Limb (tissue), 2 donors: Measurements from ENCODE around the gene DAPK2.

Source experiments
- DNase-seq, 2 donors: peaks; one replicate each; pipeline ENCODE4 v3.0.0-alpha.2; 2016; ENCODE audit errors: extremely low spot score in 2 of 2

Gene DAPK2

DNA sequence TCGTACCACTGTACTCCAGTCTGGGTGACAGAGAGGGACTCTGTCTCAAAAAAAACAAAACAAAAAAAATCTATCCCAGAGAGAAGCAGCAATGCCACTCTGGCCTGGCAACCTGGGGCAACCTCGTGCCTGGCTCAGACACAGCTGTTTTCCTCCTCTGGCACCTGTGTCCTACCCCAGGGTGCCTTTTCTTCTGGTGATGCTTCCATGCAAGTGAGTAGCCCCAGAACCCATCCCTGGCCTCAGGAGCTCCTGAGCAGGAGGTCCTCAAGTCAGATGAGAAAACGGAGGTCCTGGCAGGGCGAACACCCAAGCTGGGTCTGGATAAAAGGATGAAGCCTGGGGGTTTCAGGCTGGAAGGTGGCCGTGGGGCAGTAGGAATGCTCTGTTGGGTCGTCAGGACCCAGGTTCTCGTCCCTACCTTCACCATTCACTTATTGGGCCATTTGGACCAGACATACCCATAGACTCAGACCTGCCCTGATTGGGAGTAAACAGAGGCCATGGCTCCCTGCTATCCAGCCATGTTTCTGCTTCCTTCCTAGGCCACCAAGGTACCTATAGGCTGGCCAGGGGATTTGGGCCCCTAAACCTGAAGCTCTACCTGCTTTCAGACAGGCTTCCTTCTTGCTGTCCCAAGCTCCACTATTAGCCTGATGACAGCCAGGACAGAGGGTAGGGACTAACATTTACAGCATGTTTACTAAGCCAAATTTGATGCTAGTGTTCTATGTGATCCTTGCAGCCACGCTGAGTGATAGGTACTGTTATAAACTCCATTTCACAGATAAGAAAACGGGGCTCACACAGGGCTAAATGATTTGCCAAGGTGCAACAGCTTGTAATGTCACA is 102.2 kb downstream of the DAPK2 start:
- no peak for DNase-seq

DNA sequence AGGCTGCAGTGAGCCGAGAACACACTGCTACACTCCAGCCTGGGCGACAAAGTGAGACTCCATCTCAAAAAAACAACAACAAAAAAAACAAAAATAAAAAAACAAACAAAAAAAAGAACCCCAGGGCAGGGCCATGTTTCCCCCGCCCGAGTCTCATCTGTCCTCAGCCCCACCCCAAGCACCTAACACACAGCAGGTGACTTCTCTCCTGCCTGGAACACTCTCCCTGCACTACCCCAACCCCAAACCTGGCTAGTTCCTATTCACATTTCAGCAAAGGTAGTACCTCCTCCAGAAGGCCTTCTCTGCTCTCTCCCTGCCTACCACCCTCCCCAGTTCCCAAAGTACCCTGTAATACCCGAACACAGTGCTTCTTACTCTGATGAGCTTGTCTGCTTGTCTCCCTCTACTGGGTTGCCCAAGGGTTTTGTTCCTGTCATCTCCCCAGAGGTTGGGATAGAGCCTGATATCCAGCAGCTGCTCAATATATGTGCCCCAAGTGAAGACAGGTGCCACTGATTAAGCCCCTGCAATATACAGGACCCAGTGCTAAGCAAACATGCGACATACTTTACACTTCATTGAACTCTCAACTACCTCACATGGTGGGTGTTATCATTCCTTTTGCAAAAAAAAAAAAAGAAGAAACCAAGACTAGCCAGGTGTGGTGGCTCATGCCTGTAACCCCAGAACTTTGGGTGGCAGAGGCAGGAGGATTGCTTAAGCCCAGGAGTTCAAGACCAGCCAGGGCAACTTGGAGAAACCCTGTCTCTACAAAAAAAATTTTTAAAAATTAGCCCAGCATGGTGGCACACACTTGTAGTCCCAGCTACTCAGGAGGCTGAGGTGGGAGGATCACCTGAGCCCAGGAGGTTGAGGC is 103.6 kb downstream of the DAPK2 start:
- no peak for DNase-seq

DNA sequence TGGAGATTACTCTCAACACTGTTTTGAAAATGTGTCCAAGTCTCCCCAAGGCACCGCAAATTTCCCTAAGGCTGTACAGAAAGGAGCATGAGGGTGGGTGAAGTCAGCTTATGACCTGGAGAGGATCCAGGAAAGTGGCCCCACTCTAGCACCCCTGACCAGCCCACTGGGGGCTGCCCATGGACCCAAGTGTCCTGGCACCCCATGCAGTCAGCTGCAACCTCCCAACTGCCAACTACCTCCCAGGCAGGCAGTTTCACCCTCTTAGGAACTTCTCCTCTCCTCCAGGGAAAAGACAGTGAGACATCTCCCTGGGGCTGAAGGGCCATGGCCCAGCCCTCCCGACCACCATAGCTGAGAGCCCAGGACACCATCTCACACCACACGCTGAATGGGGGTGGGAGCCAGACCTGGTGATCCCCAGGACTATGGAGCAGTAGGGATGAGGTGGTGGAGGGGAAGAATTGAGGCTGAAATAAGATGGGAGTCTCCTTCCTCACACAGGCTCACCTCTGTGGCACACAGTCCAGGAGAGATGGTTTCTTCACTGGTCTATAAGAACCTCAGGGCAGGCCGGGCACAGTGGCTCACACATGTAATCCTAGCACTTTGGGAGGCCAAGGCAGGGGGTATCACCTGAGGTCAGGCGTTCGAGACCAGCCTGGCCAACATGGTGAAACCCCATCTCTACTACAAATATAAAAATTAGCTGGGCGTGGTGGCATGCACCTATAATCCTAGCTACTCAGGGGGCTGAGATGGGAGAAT is 104.4 kb downstream of the DAPK2 start:
- no peak for DNase-seq

DNA sequence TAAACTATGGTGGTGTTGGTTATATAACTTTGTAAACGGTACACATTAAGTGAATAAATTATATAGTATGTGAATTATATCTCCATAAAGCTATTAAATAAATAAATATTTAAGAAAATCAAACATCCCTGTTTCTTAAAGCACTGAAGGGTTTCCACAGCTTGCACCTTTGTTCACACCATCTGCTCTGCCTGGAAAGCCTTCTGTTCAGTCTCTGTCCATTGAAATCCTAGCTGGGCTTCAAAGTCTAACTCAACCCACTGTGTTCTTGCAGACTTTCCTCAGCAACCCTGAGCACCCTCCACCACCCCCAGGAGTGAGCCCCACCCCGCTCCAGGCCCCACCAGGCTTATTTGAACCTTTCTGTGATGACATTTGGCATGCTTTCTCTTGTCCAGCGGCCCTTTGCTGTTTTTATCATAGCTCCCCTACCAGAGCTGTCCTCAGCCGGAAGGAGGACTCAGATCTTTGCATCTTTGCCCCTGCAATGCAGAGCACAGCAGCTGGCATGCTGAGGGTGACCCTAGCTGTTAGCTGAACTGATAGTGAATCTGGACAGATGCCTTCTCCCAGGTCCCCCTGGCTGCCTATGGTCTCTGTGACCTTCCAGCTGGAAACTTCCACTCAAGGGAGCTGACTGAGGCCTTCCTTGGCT is 105.2 kb downstream of the DAPK2 start:
- DNase-seq = no peak

DNA sequence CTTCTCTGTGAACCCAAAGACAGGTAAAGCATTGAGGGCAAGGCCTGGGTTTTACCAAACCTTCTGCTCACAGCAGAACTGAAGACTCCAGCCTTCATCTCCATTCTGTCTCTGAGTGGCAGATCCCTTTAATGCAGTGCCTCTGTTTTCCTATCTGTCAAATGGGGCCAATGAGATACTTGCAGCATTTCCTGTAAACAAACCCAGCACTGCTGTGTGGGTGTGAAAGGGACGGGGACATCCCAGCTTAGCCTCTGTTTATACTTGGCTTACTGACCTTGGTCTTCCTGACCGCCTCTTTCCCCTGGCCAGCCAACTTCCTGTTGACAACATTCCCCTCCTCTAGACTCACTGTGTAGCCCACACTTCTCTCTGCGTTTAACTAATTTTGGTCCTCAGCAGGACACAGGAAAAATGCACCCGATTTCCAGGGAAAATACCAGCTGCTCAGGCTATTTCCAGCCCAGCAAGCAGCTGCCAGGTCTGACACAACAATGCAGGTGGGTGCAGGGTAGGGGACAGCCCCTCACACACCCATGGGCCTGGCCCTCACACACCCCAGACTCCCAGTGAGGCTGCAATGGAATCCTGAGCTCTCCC is 106.7 kb downstream of the DAPK2 start:
- DNase-seq = no peak

DNA sequence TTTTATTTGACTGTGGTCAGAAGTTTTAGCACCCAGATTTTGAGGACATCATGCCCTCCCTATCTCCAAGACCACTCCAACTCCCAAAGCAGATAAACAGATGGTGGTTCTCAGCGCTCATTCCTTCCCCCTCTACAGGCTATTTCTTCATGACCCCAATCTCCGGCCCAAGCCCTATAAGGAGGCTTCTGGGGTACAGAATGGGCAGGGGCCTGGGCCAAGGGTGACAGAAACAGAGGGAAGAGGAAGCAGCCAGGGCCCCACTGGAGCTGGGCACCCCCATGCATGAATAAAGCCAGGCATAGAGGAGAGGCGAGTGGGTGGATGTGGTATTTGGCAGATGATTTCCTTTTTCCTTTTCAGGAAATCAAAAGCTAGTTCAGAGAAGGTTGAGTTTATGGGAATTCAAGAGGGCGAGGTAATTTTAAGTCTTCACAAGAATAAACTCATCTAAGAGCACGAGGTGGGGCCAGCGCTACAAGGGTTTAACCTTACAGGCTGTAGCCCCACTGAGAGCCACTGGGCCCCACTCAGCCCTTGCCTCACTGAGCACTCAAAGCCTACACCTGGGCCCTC is 107.7 kb downstream of the DAPK2 start:
- no peak for DNase-seq

DNA sequence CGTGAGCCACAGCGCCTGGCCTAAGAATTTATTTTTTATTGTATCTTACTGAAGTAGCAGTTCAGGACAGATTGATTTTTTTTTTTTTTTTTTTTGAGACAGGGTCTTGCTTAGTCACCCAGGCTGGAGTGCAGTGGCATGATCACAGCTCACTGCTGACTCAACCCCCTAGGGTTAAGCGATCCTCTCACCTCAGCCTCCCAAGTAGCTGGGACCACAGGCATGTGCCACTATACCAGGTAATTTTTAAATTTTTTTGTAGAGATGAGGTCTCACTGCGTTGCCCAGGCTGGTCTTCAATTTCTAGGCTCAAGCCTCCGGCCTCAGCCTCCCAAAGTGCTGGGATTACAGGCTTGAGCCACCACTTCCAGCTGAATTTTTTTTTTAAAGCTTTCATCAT is 112.8 kb downstream of the DAPK2 start:
- DNase-seq = no peak

DNA sequence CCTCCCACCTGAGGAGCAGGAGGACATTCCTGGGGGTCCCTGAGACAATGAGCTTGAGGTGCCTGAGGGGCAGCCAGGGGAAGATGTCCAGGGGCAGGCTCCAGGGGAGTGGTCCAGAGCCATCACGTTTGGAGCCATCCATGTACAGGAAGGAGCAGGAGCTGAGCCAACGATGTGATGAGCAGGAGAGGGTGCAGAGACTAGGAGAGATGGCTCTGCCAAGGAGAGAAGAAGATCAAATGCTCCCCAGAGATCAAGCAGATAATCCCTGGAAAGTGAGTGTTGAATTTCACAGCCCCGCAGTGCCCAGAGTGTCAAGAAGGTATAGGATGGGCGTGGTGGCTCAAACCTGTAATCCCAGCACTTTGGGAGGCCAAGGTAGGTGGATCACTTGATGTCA is 114.7 kb downstream of the DAPK2 start:
- no peak for DNase-seq

DNA sequence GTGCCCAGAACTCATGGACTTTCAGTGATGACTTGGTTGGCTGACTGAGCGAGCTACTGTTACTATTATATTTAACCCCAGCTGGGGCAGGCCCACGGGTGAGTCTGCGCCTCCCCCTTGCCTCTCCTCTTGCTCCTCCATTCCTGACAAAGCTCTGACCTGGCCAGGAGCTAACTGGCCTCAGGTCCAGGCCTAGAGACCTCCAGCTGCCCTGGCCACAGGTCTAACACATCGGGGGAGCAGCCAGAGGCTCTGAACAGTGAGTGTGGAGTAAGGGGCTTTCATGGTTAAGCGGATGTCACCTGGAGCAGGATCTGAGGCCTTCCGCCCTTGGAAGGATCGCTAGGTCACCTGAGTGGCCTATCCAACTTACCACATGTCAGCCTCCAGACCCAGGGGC is 116.3 kb downstream of the DAPK2 start:
- no peak for DNase-seq

DNA sequence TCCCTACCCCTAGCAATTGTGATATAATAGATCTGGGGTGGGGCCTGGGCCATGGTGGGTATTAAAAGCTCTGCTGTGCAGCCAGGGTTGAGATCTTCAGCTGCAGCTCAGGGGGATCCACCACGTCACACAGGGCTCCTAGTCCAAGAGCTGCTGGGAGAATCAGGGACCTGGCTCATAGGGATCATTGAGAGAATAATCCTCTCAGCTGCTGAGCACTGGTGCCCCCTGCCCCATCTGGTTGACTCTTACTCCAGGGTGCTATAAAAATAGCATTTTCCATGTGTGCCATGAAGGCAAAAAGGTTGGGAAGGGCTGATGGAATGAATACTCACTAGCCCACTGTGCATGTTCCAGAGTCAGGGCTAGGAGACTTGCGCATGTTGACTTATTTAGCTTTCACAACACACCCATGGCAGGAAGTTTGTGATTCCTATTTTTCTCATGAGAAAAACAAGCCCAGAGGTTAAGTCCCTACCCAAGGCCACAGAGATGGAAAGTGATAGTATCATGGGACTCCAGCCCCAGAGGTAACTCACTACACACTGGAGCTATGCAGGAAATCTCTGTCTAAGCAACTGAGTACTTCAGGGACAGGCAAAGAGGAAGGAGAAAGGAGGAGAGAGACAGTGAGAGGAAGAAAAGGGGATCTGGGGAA is 118.0 kb downstream of the DAPK2 start:
- no peak for DNase-seq

DNA sequence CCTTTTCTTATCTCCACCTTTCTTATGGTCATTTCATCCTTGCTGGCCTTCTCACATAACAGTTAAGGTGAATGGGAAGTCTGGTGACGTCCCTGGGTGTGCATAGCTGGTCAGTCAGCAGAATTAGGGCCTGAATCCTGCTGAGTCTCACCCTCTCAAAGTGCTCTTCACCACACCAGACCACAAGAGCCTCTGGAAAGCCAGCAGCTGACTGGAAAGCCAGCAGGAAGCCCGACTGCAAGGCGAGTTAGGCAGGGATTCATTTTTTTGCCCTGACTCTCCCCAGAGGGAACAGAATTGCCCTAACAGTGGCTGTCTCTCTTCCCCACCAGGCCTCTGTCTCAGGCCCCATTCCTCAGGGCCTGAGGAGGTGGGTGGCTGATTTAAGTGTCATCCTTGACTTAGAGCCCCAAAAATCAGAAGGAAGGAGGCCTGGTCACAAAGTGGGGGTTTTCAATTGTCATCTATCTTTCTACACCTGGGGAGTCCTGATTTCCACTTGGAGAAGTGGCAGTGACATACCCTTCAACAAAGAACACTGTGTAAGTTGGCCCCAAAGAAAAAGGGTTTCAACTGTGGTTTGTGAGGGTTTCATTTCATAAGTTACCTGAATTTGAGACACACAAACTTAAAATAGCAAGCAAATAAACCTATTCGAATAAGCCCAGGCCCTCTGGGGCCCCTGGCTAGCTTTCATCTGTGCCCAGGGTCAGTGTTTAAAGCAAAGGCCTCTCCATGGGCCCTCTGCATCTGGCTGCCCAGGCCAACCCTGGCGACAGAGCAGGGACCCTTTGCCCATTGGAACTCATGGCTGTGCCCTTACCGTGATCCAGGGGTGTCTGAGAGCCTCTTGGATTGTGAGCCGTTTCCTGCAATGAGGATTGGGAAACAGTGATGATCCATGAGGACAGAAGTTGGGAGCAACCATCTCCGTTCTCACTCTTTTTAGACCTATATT is 122.0 kb downstream of the DAPK2 start:
- no peak for DNase-seq

DNA sequence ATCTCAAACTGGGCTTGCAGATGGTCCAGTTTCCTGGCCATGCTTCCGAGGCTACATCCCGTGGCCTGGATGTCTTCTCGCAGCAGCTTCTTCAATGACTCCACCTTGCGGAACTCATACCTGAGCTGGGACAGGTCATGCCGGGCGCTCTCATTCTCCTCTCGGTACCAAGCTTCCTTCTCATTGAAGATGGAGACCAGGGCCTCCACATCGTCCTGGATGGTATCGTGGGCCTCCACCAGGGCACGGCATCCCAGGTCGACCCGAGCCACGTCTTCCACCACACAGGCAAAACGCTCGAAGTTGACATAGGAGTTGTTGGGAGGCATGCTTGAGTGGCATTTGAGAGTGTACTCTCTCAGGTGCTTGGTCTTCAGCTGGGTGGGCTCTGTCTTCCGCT is 123.4 kb downstream of the DAPK2 start:
- no peak for DNase-seq

DNA sequence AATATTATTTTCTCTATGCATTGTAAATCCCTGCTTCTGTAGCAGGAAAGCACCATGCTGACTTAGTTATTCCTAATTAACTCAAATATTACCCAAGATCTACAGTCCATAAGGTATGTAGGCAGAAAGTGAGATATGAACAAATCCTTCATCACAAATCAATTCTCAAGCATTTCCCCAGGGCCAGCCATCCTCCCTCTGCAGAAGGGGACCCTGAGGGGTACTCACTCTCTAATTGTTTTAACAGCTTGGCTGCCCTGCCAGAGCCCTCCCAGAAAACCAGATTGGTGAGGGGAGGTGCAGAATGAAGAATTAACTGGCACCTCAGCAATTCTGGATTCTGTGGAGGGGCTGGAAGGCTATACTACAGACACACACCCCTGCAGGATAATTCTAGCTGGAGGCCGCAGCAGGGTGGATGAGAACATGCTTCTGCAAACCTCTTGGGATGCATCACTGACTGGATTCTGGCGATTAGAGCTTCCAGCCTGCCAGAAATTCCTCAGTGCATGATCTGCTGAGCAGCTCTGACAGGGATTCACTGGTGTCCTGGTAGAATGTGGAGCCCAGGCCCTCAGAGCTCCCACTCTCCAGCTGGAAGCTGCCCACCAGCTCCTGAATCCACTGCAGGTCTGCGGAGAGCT is 123.9 kb downstream of the DAPK2 start:
- DNase-seq = peak in 1 of 2 donors; percentile 32

DNA sequence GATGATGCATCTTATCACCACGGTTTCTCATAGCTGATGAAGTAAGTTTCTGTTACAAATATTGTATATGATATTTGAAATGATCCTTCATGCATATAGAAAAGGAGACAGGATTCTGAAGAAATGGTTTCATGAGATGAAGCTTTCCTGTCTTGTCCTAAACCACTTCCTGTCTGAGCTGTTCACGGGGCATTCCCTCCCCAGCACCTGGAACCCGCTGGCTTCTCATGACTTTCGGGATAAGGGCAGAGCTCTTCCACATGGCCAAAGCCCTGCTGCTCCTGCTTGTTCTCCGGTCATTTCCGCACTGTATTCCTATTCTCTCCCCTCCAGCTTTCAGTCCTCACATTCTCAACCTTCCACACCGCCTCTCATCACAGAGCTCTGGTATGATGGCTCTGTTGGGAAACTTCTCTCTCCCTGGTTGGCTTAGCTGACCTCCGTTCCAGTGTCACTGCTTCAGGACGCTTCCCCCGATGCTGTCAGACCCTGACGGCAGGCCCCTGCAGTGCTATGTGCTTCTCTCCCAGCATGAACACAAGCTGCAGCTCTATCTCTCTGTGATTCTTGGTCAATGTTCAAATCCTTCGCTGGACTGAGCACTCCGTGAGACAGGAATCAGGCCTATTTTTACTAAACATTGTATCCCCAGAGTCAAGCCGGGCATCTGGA is 125.6 kb downstream of the DAPK2 start:
- no peak for DNase-seq

DNA sequence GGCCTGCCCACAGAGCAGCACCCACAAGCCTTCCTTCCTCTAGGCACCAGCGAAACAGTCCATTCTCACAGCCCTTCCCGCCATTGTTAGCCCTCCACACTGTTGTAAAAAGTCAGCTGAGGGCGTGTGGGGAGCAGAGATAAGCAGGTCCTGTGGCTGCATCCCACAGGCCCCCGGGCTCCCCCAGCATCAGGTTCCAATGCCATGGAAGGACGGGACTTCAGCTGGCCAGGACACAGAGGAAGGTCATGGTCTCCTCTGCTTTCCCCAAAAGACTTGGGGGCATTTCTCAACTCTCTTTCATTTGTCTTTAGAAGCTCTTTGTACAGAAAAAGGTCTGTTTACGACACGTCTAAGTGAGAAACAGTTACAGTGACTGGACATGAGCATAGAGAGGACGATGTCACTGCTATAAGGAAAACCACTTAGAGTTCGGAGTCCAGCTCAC is 127.4 kb downstream of the DAPK2 start:
- DNase-seq = no peak

DNA sequence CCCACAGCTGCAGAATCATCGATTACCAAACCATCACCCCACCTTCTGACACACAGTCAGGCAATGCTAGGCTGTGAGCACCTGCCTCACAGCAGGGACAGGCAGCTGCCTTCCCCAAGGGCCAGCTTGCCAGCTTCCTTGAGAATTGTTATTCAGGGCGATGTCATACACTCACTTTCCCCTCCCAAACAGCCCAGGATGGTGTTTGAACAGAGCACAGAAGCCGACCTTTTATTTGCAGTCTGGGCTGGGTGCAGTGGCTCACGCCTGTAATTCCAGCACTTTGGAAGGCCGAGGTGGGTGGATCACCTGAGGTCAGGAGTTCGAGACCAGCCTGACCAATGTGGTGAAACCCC is 128.0 kb downstream of the DAPK2 start:
- no peak for DNase-seq

DNA sequence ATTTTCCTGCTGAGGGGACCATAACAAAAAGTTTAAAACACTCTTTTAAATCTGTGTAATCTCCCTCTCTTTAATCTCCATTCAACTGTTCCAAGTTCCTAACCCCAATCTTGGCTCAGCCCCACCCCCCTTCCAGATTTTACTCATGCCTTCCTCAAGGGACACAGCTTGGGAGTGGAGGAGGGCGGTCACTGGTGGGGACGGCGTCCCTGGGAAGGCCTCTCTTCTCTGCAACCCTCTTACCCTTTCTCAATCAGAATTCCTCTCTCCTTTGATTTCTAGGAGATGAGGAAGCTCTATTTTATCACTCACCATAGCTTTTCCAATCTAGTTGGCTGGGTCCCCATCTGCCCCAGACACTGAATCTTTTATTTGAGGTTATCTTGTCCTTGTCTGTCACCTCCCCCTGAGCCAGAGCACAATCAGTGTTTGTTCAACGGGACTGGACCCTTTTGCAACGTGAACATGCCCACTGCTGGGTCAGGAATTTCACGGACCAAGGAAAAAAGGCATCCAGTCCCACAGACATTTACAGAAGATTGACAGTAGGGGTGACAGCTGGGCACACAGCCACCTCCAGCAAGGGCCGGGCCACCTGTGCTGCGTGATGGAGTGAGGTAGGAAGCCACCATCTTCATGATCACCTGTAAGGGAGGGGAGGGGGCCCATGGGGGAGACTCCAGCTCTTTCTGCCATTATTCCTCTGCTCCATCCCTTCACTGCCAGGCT is 128.5 kb downstream of the DAPK2 start:
- DNase-seq = no peak
